ENCODE data around the gene HDGFL3. TPM values are rescaled to one million over a fixed set of nuclear protein-coding genes. Genes with fewer than 3 reads are reported as not detected.
"Not testable (repeated sequence)": the region's sequence is repeated elsewhere in the genome, so short reads cannot be mapped to it uniquely, and the experiment has no call there.

HDGFL3 gene
- total and polyA plus RNA-seq, 2 donors (not counting 1 experiment from before 2014, with no cell fraction given), result 43.1 to 59.1 TPM

GRCh38 chr15:83144771-83145170 is 62.9 kb downstream of the HDGFL3 start:
- H3K9me3 ChIP-seq (ENCODE audit: control insufficient read depth, insufficient read depth, low read depth, low read length), result no peaks in the 10 kb centered on the region
- no peak for DNase-seq (ENCODE audit: low read depth in 2 of 2)
- TF ChIP-seq EZH2 (IDR thresholded peaks at IDR 0.05; ENCODE audit: low read length, missing control alignments), result no peak
- no peak for TF ChIP-seq CTCF (conservative IDR thresholded peaks at IDR 0.05 in 1 of 2, IDR thresholded peaks at IDR 0.05 in 1 of 2; ENCODE audit: low read depth in 1 of 2, low read length in 2 of 2)
- no peak overlapping the region for H3K27ac ChIP-seq (ENCODE audit: insufficient read depth, low read length)
- no peak overlapping the region for H3K9ac ChIP-seq (ENCODE audit: insufficient read depth, low read length)
- no peaks in the 10 kb centered on the region for H3K27me3 ChIP-seq (ENCODE audit: control insufficient read depth, insufficient read depth, low read length)
- no peak overlapping the region for H2AFZ ChIP-seq (ENCODE audit: low read length)
- no peaks in the 10 kb centered on the region for H3K4me1 ChIP-seq (ENCODE audit: control insufficient read depth, extremely low read depth, insufficient read depth, low read length)
- no peak overlapping the region for H3K4me3 ChIP-seq (replicated peaks in 1 of 4; ENCODE audit: control extremely low read depth in 1 of 4, insufficient read depth in 1 of 4, low read depth in 3 of 4, low read length in 4 of 4)
- no peak overlapping the region for H3K4me2 ChIP-seq (ENCODE audit: extremely low read depth, insufficient read depth, low read length)
- H4K20me1 ChIP-seq (ENCODE audit: control insufficient read depth, extremely low read depth, insufficient read depth, low read length), result no peaks in the 10 kb centered on the region
- H3K36me3 ChIP-seq (ENCODE audit: control insufficient read depth, insufficient read depth, low read length), result no peaks in the 10 kb centered on the region
- no peaks in the 10 kb centered on the region for H3K79me2 ChIP-seq (ENCODE audit: control insufficient read depth, insufficient read depth, low read length)

- not testable (repeated sequence) for H3K4me2 ChIP-seq (ENCODE audit: extremely low read depth, insufficient read depth, low read length); H2AFZ ChIP-seq (ENCODE audit: low read length); DNase-seq (ENCODE audit: low read depth in 2 of 2); H3K79me2 ChIP-seq (ENCODE audit: control insufficient read depth, insufficient read depth, low read length); H3K4me3 ChIP-seq (replicated peaks in 1 of 4; ENCODE audit: control extremely low read depth in 1 of 4, insufficient read depth in 1 of 4, low read depth in 3 of 4, low read length in 4 of 4); H3K27me3 ChIP-seq (ENCODE audit: control insufficient read depth, insufficient read depth, low read length); H4K20me1 ChIP-seq (ENCODE audit: control insufficient read depth, extremely low read depth, insufficient read depth, low read length); H3K9ac ChIP-seq (ENCODE audit: insufficient read depth, low read length); H3K4me1 ChIP-seq (ENCODE audit: control insufficient read depth, extremely low read depth, insufficient read depth, low read length); H3K27ac ChIP-seq (ENCODE audit: insufficient read depth, low read length); H3K36me3 ChIP-seq (ENCODE audit: control insufficient read depth, insufficient read depth, low read length); H3K9me3 ChIP-seq (ENCODE audit: control insufficient read depth, insufficient read depth, low read depth, low read length)
Observed at GRCh38 chr15:83142151-83142550, 65.5 kb downstream of the HDGFL3 start.

GRCh38 chr15:83132861-83133523 is 74.6 kb downstream of the HDGFL3 start:
- H3K9ac ChIP-seq (ENCODE audit: insufficient read depth, low read length), result no peak overlapping the region
- H3K4me3 ChIP-seq (replicated peaks in 1 of 4; ENCODE audit: control extremely low read depth in 1 of 4, insufficient read depth in 1 of 4, low read depth in 3 of 4, low read length in 4 of 4), result no peak overlapping the region

More at GRCh38 chr15:83132861-83133523, 74.6 kb downstream of the HDGFL3 start:
- DNase-seq (ENCODE audit: low read depth in 2 of 2), result no peak
- TF ChIP-seq CTCF (conservative IDR thresholded peaks at IDR 0.05 in 1 of 2, IDR thresholded peaks at IDR 0.05 in 1 of 2; ENCODE audit: low read depth in 1 of 2, low read length in 2 of 2) (no peak), EZH2 (IDR thresholded peaks at IDR 0.05; ENCODE audit: low read length, missing control alignments) (no peak)
- Histone ChIP-seq H3K27me3 (ENCODE audit: control insufficient read depth, insufficient read depth, low read length) (no peaks in the 10 kb centered on the region), H3K27ac (ENCODE audit: insufficient read depth, low read length) (no peak overlapping the region), H4K20me1 (ENCODE audit: control insufficient read depth, extremely low read depth, insufficient read depth, low read length) (no peaks in the 10 kb centered on the region), H3K9me3 (ENCODE audit: control insufficient read depth, insufficient read depth, low read depth, low read length) (no peaks in the 10 kb centered on the region), H3K4me1 (ENCODE audit: control insufficient read depth, extremely low read depth, insufficient read depth, low read length) (no peaks in the 10 kb centered on the region), H3K36me3 (ENCODE audit: control insufficient read depth, insufficient read depth, low read length) (no peaks in the 10 kb centered on the region), H3K4me2 (ENCODE audit: extremely low read depth, insufficient read depth, low read length) (no peak overlapping the region), H3K79me2 (ENCODE audit: control insufficient read depth, insufficient read depth, low read length) (no peaks in the 10 kb centered on the region), H2AFZ (ENCODE audit: low read length) (no peak overlapping the region)

Measured in fibroblast of lung (primary cell).